ENCODE data around the gene OR2D2. TPM values are rescaled to one million over a fixed set of nuclear protein-coding genes. Genes with fewer than 3 reads are reported as not detected.

OR2D2 gene
- total and polyA plus RNA-seq, 12 donors = not detected

- ATAC-seq (no peak), DNase-seq (no peak)
- H3K9me3 ChIP-seq = no peaks in the 10 kb centered on the region
- H3K4me1 ChIP-seq = peaks cover 0 to 17% (median 9%) of the 10 kb centered on the region in 9 donors
- intact Hi-C loops (cut with DNase I) = no loop called here
- H3K4me3 ChIP-seq = no peak overlapping the region
- no peak for TF ChIP-seq CTCF (IDR thresholded peaks at IDR 0.05)
- peak overlapping the region in 2 of 10 donors; percentile 18 to 52 for H3K27ac ChIP-seq
- H3K27me3 ChIP-seq = peaks cover 0 to 25% (median 21%) of the 10 kb centered on the region in 7 donors
- H3K36me3 ChIP-seq = no peaks in the 10 kb centered on the region
Observed at GRCh38 chr11:6925007-6925577, 32.8 kb upstream of the OR2D2 start.

- H3K4me1 ChIP-seq = no peaks in the 10 kb centered on the region
- no peak for ATAC-seq
- 87 to 91% methylated on average over 1 of the region's 1 CpG for WGBS, 2 donors
- TF ChIP-seq CTCF (IDR thresholded peaks at IDR 0.05) = no peak
- no peak for DNase-seq
- no peak within 1 kb of the TSS for H3K4me3 ChIP-seq
- no peak within 1 kb of the TSS for H3K27ac ChIP-seq
- intact Hi-C loops (cut with DNase I) = no loop called here
- peaks cover 0 to 5% (median 0%) of the 10 kb centered on the region in 11 donors for H3K9me3 ChIP-seq
- no peaks in the 10 kb centered on the region for H3K36me3 ChIP-seq
- peaks cover 0 to 5% (median 0%) of the 10 kb centered on the region in 7 donors for H3K27me3 ChIP-seq
Observed at GRCh38 chr11:6920702-6921101, 28.4 kb upstream of the OR2D2 start, which contains the start of gene OR2D3. TSS of gene OR2D3 (plus strand) at chr11:6921002. CDS start at chr11:6921002, 0 bp downstream.

- Histone ChIP-seq H3K9me3 (peaks cover 0 to 5% (median 0%) of the 10 kb centered on the region in 11 donors), H3K27ac (no peak overlapping the region), H3K27me3 (peaks cover 0 to 5% (median 0%) of the 10 kb centered on the region in 7 donors), H3K4me1 (no peaks in the 10 kb centered on the region), H3K36me3 (no peaks in the 10 kb centered on the region), H3K4me3 (no peak overlapping the region)
- DNase-seq (no peak), ATAC-seq (no peak)
- TF ChIP-seq CTCF (IDR thresholded peaks at IDR 0.05) = no peak
- 63% methylated on average over 2 of the region's 2 CpGs for WGBS, 2 donors
- intact Hi-C loops (cut with DNase I) = no loop called here
Observed at GRCh38 chr11:6919698-6920097, 27.4 kb upstream of the OR2D2 start.

GRCh38 chr11:6911948-6912347 lies 19.6 kb upstream of the OR2D2 start:
- TF ChIP-seq CTCF (IDR thresholded peaks at IDR 0.05) = no peak
- Histone ChIP-seq H3K4me1 (no peaks in the 10 kb centered on the region), H3K9me3 (no peaks in the 10 kb centered on the region), H3K27me3 (no peaks in the 10 kb centered on the region), H3K36me3 (no peaks in the 10 kb centered on the region), H3K4me3 (no peak overlapping the region), H3K27ac (no peak overlapping the region)
- intact Hi-C loops (cut with DNase I) = no loop called here
- DNase-seq (no peak), ATAC-seq (peak in 1 of 8 donors; percentile 19)
- 51 to 54% methylated on average over 3 of the region's 3 CpGs for WGBS, 2 donors

All from heart right ventricle (tissue), 16 donors.